Astrocyte (in vitro differentiated cells and primary cell): ENCODE measurements around the gene TLL1. TPM values are rescaled to one million over a fixed set of nuclear protein-coding genes. Genes with fewer than 3 reads are reported as not detected.

Experiments used
- DNase-seq: peaks from one replicate; pipeline ENCODE4 v3.0.0-alpha.2; 2010; ENCODE audit warnings: low read depth
- FAIRE-seq: peaks from 2 replicates; lab custom pipeline; 2011; peaks lifted over from hg19 to GRCh38; lab: Jason Lieb, UNC
- H2AFZ ChIP-seq: 2 replicates; pipeline ENCODE4 v1.6.0; 2012; ENCODE audit warnings: low read depth, low read length, inconsistent platforms
- H3K27ac ChIP-seq: 2 replicates; pipeline ENCODE4 v1.5.1; 2011; ENCODE audit warnings: low read depth, low read length, inconsistent platforms
- H3K27me3 ChIP-seq: 2 replicates; pipeline ENCODE4 v1.6.0; 2011; ENCODE audit warnings: low read length, inconsistent platforms; ENCODE audit not compliant: insufficient read depth
- H3K36me3 ChIP-seq: 2 replicates; pipeline ENCODE4 v1.5.1; 2011; ENCODE audit warnings: low read length, inconsistent platforms; ENCODE audit not compliant: insufficient read depth
- H3K4me1 ChIP-seq: 2 replicates; pipeline ENCODE4 v1.5.1; 2011; ENCODE audit warnings: low read length, inconsistent platforms; ENCODE audit not compliant: insufficient read depth
- H3K4me2 ChIP-seq: 2 replicates; pipeline ENCODE4 v1.6.0; 2012; ENCODE audit warnings: low read length, inconsistent platforms
- H3K4me3 ChIP-seq: 2 replicates; pipeline ENCODE4 v1.5.1; 2011; ENCODE audit warnings: low read depth, mild to moderate bottlenecking, low read length, inconsistent platforms; ENCODE audit not compliant: insufficient read depth
- H3K79me2 ChIP-seq: 2 replicates; pipeline ENCODE4 v1.6.0; 2012; ENCODE audit warnings: mild to moderate bottlenecking, low read length, inconsistent platforms; ENCODE audit not compliant: insufficient read depth
- H3K9ac ChIP-seq: 2 replicates; pipeline ENCODE4 v1.6.0; 2012; ENCODE audit warnings: mild to moderate bottlenecking, low read length, inconsistent platforms
- H3K9me3 ChIP-seq: 2 replicates; pipeline ENCODE4 v1.5.1; 2012; ENCODE audit warnings: low read depth, mild to moderate bottlenecking, low read length, inconsistent platforms; ENCODE audit not compliant: insufficient read depth
- H4K20me1 ChIP-seq: 2 replicates; pipeline ENCODE4 v1.6.0; 2012; ENCODE audit warnings: low read length, inconsistent platforms; ENCODE audit not compliant: insufficient read depth
- H3K27ac Mint-ChIP-seq: one replicate; pipeline ENCODE4 v1.8.0; 2021; ENCODE audit warnings: mild to moderate bottlenecking, mixed read lengths; ENCODE audit not compliant: unreplicated experiment
- H3K27me3 Mint-ChIP-seq: one replicate; pipeline ENCODE4 v1.8.0; 2021; ENCODE audit warnings: low read depth, mixed read lengths; ENCODE audit not compliant: unreplicated experiment
- H3K36me3 Mint-ChIP-seq: one replicate; pipeline ENCODE4 v1.8.0; 2021; ENCODE audit warnings: low read depth, mixed read lengths; ENCODE audit not compliant: unreplicated experiment
- H3K4me1 Mint-ChIP-seq: one replicate; pipeline ENCODE4 v1.8.0; 2021; ENCODE audit warnings: low read depth, mixed read lengths; ENCODE audit not compliant: unreplicated experiment
- H3K4me3 Mint-ChIP-seq: one replicate; pipeline ENCODE4 v1.8.0; 2021; ENCODE audit warnings: mild to moderate bottlenecking, moderate library complexity, mixed read lengths; ENCODE audit not compliant: unreplicated experiment
- H3K9me3 Mint-ChIP-seq: one replicate; pipeline ENCODE4 v1.8.0; 2021; ENCODE audit warnings: mild to moderate bottlenecking, mixed read lengths; ENCODE audit not compliant: unreplicated experiment
- EZH2 ChIP-seq: IDR thresholded peaks from 2 replicates; pipeline ENCODE4 v1.6.1; 2012; ENCODE audit warnings: mild to moderate bottlenecking, low read length, inconsistent platforms; ENCODE audit not compliant: insufficient read depth
- total RNA-seq: library from RNA; stranded (reverse); gene quantifications from 2 replicates; pipeline ENCODE4 v1.2.1, GENCODE V29; 2021
- TF ChIP-seq, protein P1 (sequence below): IDR thresholded peaks from 2 replicates; pipeline ENCODE4 v1.5.1; 2011; ENCODE audit warnings: low read depth, mild to moderate bottlenecking, inconsistent platforms, low read length, moderate library complexity; ENCODE audit not compliant: insufficient read depth

TLL1 gene
- total RNA-seq, 1 donor from 2014 or later, result 2.7 TPM

- Mint-ChIP-seq H3K27ac (no peak overlapping the region), H3K4me3 (no peak overlapping the region), H3K36me3 (no peaks in the 10 kb centered on the region), H3K27me3 (no peaks in the 10 kb centered on the region), H3K9me3 (peaks cover 3% of the 10 kb centered on the region), H3K4me1 (peaks cover 3% of the 10 kb centered on the region)
- Histone ChIP-seq H3K4me2 (no peak overlapping the region), H2AFZ (no peak overlapping the region), H3K36me3 (no peaks in the 10 kb centered on the region), H3K27ac (no peak overlapping the region), H3K27me3 (no peaks in the 10 kb centered on the region), H3K9me3 (no peaks in the 10 kb centered on the region), H3K9ac (no peak overlapping the region), H4K20me1 (no peaks in the 10 kb centered on the region), H3K79me2 (no peaks in the 10 kb centered on the region), H3K4me1 (no peaks in the 10 kb centered on the region), H3K4me3 (no peak overlapping the region)
- no peak for TF ChIP-seq EZH2
- TF ChIP-seq, protein P1, sequence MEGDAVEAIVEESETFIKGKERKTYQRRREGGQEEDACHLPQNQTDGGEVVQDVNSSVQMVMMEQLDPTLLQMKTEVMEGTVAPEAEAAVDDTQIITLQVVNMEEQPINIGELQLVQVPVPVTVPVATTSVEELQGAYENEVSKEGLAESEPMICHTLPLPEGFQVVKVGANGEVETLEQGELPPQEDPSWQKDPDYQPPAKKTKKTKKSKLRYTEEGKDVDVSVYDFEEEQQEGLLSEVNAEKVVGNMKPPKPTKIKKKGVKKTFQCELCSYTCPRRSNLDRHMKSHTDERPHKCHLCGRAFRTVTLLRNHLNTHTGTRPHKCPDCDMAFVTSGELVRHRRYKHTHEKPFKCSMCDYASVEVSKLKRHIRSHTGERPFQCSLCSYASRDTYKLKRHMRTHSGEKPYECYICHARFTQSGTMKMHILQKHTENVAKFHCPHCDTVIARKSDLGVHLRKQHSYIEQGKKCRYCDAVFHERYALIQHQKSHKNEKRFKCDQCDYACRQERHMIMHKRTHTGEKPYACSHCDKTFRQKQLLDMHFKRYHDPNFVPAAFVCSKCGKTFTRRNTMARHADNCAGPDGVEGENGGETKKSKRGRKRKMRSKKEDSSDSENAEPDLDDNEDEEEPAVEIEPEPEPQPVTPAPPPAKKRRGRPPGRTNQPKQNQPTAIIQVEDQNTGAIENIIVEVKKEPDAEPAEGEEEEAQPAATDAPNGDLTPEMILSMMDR, result no peak
- DNase-seq, result no peak
- no peak for FAIRE-seq
Observed at GRCh38 chr4:165944900-165945299, 71.9 kb downstream of the TLL1 start.

DNA sequence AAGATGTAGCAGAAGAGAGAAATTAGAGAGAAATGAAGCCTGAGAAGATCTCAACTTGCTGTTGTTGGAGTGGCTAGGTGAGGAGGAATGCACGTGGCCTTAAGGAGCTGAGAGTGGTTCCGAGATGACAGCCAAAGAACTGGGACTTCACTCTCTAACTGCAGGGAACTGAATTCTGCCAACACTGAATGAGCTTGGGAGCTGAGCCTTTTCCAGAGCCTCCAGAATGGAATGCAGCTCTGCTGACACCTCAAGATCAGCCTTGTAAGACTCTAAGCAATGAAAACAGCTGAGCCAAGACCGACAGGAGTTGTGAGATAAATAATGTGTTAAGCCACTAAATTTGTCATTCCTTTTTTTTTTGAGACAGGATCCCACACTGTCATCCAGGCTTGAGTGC, 73.0 kb downstream of the TLL1 start:
- Mint-ChIP-seq H3K4me3 (no peak overlapping the region), H3K27ac (no peak overlapping the region), H3K4me1 (peaks cover 3% of the 10 kb centered on the region), H3K9me3 (peaks cover 3% of the 10 kb centered on the region), H3K27me3 (no peaks in the 10 kb centered on the region), H3K36me3 (no peaks in the 10 kb centered on the region)
- TF ChIP-seq, protein P1, result no peak
- TF ChIP-seq EZH2, result no peak
- FAIRE-seq (no peak), DNase-seq (no peak)
- Histone ChIP-seq H3K27me3 (no peaks in the 10 kb centered on the region), H3K4me3 (no peak overlapping the region), H3K9ac (no peak overlapping the region), H3K36me3 (no peaks in the 10 kb centered on the region), H3K79me2 (no peaks in the 10 kb centered on the region), H2AFZ (no peak overlapping the region), H3K4me2 (no peak overlapping the region), H3K4me1 (no peaks in the 10 kb centered on the region), H3K27ac (no peak overlapping the region), H3K9me3 (no peaks in the 10 kb centered on the region), H4K20me1 (no peaks in the 10 kb centered on the region)

DNA sequence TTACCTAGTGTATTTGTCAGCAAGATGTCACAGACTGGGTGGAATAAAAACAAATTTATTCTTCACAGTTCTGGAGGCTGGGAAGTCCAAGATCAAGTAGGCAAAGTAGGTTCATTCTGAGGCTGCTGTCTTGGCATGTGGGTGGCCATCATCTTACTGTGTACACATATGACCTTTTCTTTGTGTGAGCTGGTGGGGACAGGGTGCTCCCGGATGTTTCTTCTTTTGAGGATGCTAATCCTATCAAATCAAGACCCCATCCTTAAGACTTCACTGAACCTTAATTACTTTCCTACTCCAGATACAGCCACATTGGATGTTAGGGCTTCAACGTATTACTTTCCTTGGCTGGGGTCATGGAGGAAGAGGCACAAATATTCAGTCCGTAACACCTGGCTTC, 74.0 kb downstream of the TLL1 start:
- Histone ChIP-seq H3K36me3 (no peaks in the 10 kb centered on the region), H2AFZ (no peak overlapping the region), H3K9ac (no peak overlapping the region), H3K27me3 (no peaks in the 10 kb centered on the region), H3K9me3 (no peaks in the 10 kb centered on the region), H3K4me3 (no peak overlapping the region), H4K20me1 (no peaks in the 10 kb centered on the region), H3K79me2 (no peaks in the 10 kb centered on the region), H3K4me1 (no peaks in the 10 kb centered on the region), H3K4me2 (no peak overlapping the region), H3K27ac (no peak overlapping the region)
- Mint-ChIP-seq H3K9me3 (peaks cover 3% of the 10 kb centered on the region), H3K4me3 (no peak overlapping the region), H3K36me3 (no peaks in the 10 kb centered on the region), H3K4me1 (peaks cover 3% of the 10 kb centered on the region), H3K27ac (no peak overlapping the region), H3K27me3 (no peaks in the 10 kb centered on the region)
- TF ChIP-seq EZH2, result no peak
- TF ChIP-seq, protein P1, result no peak
- DNase-seq, result no peak
- no peak for FAIRE-seq
